NCI-H2171 (cell line): Measurements from ENCODE around the gene S100A4.
A peak's percentile ranks its signal among the peaks of the same experiment; 100 is the strongest.
"Not testable (repeated sequence)": the region's sequence is repeated elsewhere in the genome, so short reads cannot be mapped to it uniquely, and the experiment has no call there.

Experiments
- DNase-seq: peaks from one replicate; lab custom pipeline; 2025; lab: John Stamatoyannopoulos, UW

S100A4 gene

GRCh38 chr1:153545067-153546055 lies at the start of gene S100A4:
S100A4 (minus strand) TSS chr1:153545806; CDS start chr1:153544794, 1,012 bp downstream.
- DNase-seq, result peak; percentile 96

GRCh38 chr1:153592748-153593147 lies 47.1 kb upstream of the S100A4 start:
- no peak for DNase-seq

GRCh38 chr1:153588482-153588881 lies 42.9 kb upstream of the S100A4 start:
- no peak for DNase-seq

- not testable (repeated sequence) for DNase-seq
Measured at GRCh38 chr1:153588033-153588432, 42.4 kb upstream of the S100A4 start.

GRCh38 chr1:153587314-153587713 lies 41.7 kb upstream of the S100A4 start:
- no peak for DNase-seq

GRCh38 chr1:153586347-153586746 lies 40.7 kb upstream of the S100A4 start:
- no peak for DNase-seq

GRCh38 chr1:153585006-153585405 lies 39.4 kb upstream of the S100A4 start:
- DNase-seq, result no peak

- DNase-seq, result no peak
Measured at GRCh38 chr1:153583976-153584375, 38.4 kb upstream of the S100A4 start.

GRCh38 chr1:153583514-153583913 lies 37.9 kb upstream of the S100A4 start:
- DNase-seq, result not testable (repeated sequence)

GRCh38 chr1:153582836-153583235 lies 37.2 kb upstream of the S100A4 start:
- DNase-seq, result not testable (repeated sequence)

GRCh38 chr1:153578936-153579335 lies 33.3 kb upstream of the S100A4 start:
- no peak for DNase-seq

GRCh38 chr1:153578490-153578889 lies 32.9 kb upstream of the S100A4 start:
- no peak for DNase-seq

GRCh38 chr1:153577624-153578051 lies 32.0 kb upstream of the S100A4 start:
- no peak for DNase-seq

- DNase-seq, result no peak
Measured at GRCh38 chr1:153577138-153577537, 31.5 kb upstream of the S100A4 start.

- not testable (repeated sequence) for DNase-seq
Measured at GRCh38 chr1:153575497-153575896, 29.9 kb upstream of the S100A4 start.

- not testable (repeated sequence) for DNase-seq
Measured at GRCh38 chr1:153575081-153575491, 29.5 kb upstream of the S100A4 start.

- no peak for DNase-seq
Measured at GRCh38 chr1:153573351-153573750, 27.7 kb upstream of the S100A4 start.

GRCh38 chr1:153572569-153573015 lies 27.0 kb upstream of the S100A4 start:
- no peak for DNase-seq

GRCh38 chr1:153571706-153572105 lies 26.1 kb upstream of the S100A4 start:
- DNase-seq, result no peak

- DNase-seq, result no peak
Measured at GRCh38 chr1:153570874-153571273, 25.3 kb upstream of the S100A4 start.

- DNase-seq, result no peak
Measured at GRCh38 chr1:153569465-153569864, 23.9 kb upstream of the S100A4 start.

GRCh38 chr1:153568367-153569099 lies 22.9 kb upstream of the S100A4 start:
- peak; percentile 80 for DNase-seq
